GM19397 (cell line): ENCODE results near the gene TKT.
"Not testable (repeated sequence)": the region's sequence is repeated elsewhere in the genome, so short reads cannot be mapped to it uniquely, and the experiment has no call there.

Experiments used
- ATAC-seq: cut with Tn5 transposase; IDR thresholded peaks from one replicate; pipeline ENCODE4 v1.9.1; 2021; ENCODE audit warnings: mild to moderate bottlenecking, moderate library complexity; ENCODE audit not compliant: unreplicated experiment

Gene TKT, protein sequence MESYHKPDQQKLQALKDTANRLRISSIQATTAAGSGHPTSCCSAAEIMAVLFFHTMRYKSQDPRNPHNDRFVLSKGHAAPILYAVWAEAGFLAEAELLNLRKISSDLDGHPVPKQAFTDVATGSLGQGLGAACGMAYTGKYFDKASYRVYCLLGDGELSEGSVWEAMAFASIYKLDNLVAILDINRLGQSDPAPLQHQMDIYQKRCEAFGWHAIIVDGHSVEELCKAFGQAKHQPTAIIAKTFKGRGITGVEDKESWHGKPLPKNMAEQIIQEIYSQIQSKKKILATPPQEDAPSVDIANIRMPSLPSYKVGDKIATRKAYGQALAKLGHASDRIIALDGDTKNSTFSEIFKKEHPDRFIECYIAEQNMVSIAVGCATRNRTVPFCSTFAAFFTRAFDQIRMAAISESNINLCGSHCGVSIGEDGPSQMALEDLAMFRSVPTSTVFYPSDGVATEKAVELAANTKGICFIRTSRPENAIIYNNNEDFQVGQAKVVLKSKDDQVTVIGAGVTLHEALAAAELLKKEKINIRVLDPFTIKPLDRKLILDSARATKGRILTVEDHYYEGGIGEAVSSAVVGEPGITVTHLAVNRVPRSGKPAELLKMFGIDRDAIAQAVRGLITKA

DNA sequence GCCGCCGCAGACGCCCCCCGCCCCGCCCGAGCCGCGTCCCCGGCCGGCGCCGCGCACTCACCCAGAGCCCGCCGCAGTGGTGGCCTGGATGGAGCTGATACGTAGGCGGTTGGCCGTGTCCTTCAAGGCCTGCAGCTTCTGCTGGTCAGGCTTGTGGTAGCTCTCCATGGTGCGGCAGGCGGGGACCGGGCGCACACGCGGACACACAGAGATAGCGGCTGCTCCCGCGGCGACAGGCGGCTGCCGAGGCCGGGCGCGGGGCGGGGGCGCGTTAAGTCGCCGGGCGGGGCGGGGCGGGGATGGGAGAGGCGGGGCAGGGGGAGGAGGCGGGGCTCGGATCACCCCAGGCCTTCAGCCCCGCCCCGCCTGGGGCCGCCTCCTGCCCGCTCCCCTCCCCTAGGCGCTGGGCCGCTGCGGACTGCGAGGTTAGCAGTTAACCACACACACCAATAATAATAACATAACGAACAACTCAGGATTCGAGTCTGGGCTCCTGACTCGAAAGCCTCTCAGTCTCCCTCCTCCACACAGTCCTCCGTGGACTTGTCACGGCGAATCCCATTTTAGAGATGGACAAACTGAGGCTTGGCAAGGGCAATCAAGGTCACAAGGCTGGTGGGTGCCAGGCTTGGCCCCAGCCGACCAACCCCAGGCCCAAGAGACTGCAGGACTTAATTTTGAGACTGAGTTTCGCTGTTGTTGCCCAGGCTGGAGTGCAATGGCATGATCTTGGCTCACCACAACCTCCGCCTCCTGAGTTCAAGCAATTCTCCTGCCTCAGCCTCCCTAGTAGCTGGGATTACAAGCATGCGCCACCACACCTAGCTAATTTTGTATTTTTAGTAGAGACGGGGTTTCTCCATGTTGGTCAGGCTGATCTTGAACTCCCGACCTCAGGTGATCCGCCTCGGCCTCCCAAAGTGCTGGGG, at the start of gene TKT:
Gene TKT, minus strand, starts transcription at position 248 of the 929 bp plus-strand sequence. Its CDS starts 80 bp downstream, at position 168.
- peak; percentile 51 for ATAC-seq

DNA sequence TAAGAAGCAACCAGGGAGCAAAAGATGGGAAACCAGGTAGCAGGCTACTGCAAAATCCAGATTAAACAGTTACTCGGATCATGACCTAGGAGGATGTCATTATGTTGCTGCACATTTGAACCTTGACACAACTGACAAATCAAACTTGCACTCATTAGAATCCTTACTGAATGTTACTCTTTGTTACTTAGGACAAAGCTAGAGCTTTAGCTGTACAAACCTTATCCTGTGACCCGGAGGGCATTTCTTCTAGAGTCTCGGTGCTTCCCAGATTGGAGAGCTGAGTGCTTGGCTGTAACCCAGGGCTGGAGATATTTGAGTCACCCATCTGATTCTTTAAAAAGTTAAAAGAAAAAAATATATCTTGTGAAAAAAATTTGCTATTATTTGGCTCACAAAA, 48.1 kb upstream of the TKT start:
- ATAC-seq, result no peak

DNA sequence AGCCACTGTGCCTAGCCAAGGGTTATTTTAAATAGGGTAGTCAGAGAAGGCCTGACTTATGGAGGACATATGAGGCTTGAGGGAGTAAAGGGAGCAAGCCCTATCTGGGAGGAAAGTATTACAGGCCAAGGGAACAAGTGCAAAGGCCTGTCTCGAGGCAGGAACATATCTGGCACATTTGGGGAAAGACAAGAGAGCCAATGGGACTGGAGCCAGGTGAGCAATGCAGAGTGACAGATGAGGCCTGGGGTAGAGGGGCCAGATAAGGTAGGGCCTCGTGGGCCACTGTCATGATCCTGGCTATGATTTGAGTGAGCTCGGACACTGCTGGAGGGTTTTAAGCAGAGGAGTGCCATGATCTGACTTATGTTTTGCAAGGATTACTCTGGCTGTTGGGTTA, 47.7 kb upstream of the TKT start:
- no peak for ATAC-seq

DNA sequence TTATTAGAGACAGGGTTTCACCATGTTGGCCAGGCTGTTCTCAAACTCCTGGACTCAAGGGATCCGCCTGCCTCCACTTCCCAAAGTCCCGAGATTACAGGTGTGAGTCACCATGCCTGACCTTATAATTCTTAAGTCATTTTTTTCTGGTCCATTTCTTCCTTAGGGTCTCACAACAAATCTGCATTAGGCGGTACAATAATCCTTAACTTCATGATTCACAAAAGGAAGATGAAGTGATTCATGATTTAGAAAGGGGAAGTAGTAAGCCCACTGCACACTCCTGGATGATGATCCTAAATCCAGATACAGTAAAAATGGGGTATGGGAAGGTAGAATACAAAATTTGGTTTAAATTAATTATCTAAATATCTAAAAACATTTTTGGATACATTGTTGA, 45.0 kb upstream of the TKT start:
- no peak for ATAC-seq

DNA sequence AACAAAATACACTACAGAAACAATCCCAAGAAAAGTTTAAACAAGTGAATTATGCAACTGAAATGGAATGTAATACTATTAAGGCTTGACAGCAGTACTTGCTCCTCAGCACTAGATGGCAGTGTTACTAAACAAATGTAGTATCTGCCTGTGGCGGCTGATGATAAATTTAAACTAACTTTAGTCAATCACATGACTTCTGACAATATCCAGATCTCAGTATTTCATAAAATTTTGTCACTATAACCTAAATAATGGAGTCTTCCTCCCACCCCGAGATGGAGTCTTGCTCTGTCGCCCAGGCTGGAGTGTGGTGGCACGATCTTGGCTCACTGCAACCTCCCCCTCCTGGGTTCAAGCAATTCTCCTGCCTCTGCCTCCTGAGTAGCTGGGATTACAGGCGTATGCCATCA, 43.8 kb upstream of the TKT start:
- ATAC-seq, result not testable (repeated sequence)

DNA sequence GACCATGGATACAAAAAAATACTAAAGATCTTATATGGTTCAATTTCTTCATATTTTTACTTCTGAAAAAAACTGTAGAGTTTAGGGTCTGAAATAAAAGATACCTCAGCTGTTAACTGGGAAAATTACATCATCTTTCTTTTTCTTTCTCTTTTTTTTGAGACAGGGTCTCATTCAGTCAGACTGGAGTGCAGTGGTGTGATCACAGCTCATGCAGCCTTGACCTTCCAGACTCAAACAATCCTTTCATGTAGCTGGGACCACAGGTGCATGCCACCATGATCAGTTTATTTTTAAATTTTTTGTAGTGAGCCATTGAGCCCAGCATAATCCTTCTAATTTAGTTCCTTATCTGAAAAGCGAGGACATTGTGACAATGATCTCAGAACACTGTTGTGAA, 39.6 kb upstream of the TKT start:
- ATAC-seq, result no peak

DNA sequence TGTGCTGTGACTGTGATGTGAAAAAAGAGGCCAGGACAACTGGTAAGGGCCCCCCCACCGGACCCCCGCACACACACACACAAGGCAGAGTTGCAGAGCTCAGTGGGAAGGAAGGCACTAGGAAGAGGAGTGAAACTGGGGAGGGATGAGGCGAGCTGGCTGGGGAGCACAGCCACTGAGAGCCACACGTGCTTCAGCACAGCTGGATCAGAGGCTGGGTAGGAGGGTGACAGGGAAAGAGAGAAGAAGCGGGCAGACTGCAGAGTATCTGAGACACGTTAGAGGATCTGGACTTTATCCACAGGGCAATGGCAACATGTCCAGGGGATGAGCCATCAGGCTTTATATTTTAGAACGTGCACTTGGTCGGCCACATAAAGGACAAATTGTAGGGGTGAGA, 38.0 kb upstream of the TKT start:
- no peak for ATAC-seq

DNA sequence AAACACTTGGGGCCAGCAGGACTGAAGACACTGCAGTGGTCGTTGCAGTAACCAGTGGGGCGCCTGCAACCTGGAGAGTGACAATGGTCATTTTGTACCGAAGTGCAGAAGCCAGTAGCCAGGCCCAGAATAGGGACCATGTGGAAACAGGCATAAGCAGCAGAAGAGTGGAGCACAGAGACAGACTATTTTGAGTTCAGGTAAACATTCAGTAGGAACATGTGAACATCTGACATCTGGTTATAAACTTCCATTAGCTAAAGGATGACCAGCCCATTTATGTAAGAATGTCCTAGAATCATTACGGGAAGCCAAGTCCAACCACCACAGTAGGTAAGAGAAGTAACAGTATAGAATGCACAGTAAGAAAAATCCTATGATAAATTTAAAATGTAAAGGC, 32.4 kb upstream of the TKT start:
- ATAC-seq, result no peak

DNA sequence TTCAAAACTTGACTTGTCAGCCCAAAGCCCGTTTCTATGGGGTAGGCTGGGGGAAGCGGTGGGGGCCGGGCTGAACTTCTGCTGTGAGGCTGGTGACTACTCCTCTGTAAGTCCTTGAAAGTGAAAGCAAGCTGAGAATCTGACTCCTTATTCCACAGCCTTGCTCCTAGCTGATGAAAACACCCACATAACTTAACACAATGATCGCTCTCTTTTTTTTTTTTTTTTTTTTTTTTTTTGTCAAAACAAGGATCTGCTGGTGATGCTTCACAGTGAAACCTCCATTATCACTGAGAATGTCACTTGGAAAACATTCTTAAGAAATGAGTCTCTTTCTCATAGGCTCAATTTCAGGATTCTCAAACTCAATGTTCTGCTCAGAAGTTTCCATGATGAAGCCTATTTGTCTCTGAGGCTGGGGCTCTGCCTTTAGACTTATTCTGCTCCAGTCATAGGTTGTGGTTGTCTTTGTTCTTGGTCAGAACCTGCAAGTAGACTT, 31.4 kb upstream of the TKT start:
- no peak for ATAC-seq

DNA sequence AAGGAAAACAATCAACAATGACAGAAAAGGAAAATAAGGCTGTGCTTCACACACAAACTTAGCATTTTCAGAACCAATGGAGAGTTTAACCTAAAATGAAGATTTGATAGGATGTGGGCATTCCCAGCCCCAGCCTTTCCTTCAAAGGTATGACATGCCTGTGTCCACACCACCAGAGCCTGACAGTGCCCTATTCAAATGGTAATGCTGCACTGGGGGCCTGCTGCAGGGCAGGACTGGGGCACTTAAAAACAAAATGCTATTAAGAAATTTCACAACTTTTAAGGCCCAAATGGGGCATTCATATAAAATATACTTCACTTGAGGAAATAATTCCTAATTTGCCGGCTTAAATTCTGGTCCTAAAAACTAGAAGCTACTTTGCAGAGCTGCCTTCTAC, 30.9 kb upstream of the TKT start:
- ATAC-seq, result no peak

DNA sequence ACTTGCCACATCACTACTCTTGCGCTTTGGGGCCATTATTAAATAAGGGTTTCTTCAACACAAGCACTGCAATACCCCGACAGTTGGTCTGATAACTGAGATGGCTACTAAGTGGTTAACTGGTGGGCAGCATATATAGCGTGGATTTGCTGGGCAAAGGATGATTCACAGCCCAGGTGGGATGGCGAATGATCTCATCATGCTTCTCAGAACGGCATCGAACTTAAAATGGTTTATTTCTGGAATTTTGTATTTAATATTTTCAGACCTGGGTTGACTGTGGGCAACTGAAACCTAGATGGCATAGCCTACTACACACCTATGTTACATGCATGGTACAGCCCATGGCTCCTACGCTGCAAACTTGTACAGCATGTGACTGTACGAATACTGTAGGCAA, 26.8 kb upstream of the TKT start:
- ATAC-seq, result no peak

DNA sequence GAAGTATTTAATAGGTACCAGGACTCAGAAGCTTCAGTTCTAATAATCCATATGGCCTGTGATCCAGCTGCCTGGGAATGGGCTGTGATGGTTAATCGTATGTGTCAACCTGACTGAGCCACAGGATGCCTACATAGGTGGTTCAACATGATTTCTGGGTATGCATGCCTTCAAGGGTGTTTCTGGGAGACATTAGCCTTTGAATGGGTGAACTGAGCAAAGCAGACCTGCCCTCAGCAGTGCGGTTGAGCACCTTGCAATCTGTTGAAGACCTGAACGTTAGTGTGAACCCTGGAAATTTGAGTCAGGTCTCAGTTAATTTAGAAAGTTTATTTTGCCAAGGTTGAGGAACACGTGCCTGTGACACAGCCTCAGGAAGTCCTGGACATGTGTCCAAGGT, 22.8 kb upstream of the TKT start:
- no peak for ATAC-seq

DNA sequence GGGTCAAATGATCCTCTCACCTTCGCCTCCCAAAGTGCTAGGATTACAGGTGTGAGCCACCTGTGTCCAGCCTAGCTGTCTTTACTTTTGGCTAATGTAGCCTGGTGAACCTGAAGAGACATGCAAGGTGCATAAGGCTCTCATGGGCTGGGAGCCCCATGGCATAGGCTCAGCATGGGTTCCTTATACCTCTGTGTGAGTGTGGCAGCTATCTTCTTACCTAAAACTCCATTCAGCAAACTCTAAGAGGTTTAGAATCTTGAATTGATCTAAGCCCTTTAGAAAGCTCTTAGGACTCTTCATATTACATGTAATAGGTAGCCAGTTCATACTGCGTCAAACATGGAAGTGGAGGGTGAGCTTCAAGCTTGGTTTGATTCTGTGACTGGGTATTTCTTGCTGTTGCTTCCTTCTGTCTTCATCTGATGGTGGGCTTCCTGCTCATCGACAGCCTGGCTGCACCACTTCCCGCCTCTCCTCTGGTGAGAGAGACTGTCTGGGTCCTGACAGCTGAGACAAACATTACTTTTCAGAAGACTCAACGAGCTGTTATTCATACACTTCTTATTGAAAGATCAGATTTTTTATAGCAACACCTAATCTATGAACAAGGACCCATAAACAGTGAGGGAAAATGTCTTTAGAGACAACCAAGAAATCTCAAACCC, 19.2 kb upstream of the TKT start:
- no peak for ATAC-seq

DNA sequence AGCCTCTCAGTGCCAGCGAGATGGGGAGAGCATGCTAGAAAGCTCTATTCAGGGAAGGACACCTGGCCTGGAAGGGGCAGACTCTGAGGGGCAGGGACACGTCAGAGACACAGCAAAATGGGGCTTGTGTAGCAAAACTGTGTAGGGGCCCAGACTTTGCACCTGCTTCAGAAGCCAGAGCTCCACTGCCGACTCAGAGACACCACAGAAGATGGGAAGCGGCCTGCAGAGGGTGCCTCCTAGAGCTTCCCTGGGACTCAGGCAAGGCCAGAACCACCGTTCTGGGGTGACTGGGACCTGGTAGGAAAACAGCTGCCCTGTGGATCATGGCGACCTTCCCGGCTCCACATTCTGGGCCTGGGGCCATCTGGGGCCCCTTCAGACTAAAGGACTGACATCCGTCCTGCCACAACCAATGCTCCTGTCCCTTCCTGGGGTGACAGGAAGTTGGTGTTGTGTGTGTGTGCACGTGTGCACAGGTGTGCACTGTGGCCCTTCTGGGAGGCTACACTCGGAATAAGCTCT, 17.4 kb upstream of the TKT start:
- ATAC-seq, result no peak

DNA sequence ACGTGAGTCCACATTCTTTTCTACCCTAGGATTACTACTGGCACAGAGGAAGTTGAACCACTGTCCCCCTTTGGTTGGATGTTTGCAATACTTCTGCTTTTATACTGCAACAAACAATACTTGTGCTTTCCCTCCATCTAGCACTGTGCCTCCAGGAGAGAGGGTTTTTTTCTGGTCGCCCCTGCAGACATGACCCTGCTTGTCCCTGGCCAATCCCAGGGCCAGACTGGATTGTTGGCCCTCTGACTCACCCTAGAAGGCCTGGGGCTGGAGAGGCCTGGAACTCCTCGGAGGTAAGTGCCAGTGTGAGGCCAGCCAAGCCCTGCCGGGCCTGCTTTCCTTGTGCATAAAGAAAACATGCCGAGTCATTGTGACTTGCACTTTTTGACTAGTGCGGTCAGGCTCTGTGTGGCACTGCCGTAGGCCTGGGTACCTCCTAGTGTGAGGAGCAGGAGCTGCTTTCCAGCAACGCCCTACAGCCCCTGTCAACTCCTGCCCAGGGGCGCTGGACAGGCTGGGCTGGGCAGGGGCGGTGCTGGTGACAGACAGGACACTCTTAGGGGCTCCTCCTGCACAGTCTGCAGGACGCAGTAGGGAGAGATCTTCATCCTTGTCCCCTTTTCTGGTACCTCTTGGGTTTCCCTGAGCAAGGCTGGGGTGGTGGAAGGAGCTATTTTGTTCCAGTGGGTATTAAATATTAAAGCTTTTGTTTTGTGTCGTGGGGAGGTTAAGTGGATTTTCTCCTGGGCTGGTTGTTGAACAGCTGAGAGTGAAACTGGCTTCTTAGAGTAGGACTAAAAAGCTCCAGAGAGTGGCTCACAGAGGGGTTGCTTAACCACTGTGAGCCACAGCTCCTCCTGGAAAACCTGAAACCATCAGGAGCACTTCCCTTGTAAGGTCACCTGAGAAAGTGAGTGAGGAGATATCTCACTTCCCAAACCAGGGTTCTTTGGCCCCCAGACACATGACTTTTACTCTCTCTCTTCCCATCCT, 14.4 kb upstream of the TKT start:
- ATAC-seq, result no peak

DNA sequence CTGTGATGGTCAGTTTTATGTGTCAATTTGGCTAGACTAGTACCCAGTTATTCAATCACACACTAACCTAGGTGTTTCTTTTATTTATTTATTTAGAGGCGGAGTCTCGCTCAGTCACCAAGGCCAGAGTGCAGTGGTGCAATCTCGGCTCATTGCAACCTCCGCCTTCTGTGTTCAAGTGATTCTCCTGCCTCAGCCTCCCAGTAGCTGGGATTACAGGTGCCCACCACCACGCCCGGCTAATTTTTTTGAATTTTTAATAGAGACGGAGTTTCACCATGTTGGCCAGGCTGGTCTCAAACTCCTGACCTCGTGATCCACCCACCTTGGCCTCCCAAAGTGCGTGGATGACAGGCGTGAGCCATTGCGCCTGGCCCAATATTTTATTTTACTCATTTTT, 13.4 kb upstream of the TKT start:
- ATAC-seq, result not testable (repeated sequence)

DNA sequence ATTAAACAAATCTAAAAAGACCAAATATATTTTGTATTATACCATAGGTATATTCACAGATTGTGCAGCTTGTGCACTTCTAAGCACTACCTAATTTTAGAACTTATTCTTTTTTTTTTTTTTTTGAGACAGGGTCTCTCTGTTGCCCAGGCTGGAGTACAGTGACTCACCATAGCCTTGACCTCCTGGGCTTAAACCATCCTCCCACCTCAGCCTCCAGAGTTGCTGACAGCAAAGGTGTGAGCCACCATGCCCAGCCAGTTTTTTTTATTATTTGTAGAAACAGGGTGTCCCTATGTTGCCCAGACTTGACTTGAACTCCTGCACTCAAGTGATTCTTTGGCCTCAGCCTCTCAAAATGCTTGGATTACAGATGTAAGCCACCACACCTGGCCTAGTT, 11.9 kb upstream of the TKT start:
- ATAC-seq, result no peak

DNA sequence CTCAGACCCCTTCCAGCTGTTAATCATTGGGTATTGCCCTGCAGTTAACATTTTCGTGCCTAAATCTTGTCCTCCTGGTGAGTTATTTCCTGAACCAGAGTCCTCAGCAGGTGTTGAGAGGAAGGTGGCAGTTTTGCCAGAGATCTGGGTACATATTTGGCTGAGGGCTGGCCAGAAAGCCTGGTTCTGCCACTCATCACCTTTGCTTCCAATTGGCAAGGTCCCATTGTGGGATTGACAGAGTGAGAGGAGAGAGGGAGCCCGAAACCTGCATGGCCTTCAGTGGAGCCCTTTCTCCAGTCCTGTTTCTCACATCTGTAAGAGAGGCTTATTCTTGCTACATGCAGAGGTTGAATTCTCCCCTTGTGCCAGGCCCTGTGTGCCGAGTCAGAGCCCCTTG, 8.9 kb upstream of the TKT start:
- ATAC-seq, result no peak

DNA sequence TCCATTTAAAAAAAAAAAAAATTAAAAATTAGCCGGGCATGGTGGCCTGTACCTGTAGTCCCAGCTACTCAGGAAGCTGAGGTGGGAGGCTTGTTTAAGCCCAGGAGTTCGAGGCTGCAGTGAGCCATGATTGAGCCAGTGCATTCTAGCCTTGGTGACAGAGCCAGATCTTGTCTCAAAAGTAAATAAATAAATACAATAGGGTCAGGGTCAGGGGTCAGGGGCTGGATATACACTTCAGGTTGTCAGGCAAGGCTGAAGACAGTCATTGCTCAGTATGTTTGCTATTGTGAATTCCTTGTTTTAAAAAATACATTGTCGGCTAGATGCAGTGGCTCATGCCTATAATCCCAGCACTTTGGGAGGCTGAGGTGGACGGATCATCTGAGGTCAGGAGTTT, 8.1 kb upstream of the TKT start:
- no peak for ATAC-seq
